GM23248 (cell line): ENCODE data around the gene TMEM171.

Source experiments
- EZH2 ChIP-seq: fragments of 200-600 bp; sonication (generic); IDR thresholded peaks from 2 replicates; pipeline ENCODE4 v1.6.1; 2018; ENCODE audit warnings: antibody characterized with exemption, mild to moderate bottlenecking; ENCODE audit not compliant: insufficient read depth, poor library complexity, severe bottlenecking
- EZH2phosphoT487 ChIP-seq: fragments of 200-600 bp; sonication (generic); IDR thresholded peaks from 2 replicates; pipeline ENCODE4 v1.6.1; 2018; ENCODE audit warnings: antibody characterized with exemption, moderate library complexity, mild to moderate bottlenecking, low read depth; ENCODE audit not compliant: insufficient read depth

- TF ChIP-seq EZH2phosphoT487 (no peak), EZH2 (no peak)
These were observed 4.8 kb upstream of the TMEM171 start for GRCh38 chr5:73115399-73116051.
